ENCODE results near the gene CADPS.

Gene CADPS

DNA sequence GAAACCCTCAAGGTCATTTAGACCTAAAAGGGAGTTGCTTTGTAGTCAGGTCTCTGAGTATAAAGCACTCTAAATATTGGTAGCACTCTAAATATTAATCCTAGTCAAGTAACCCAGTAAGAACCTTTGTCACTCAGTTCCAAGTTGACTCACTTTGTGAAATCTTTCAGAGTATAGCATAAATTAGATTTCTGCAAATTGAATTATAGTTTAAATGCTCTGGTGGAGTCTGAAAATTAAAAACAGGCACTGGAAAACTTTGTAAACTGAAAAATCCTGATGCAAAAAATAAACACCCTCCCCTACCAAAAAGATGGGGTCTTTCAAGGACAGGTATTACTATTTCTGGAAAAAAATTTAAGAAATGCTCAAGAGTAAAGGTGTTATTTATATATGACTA, 305.6 kb downstream of the CADPS start:
- H3K4me2 ChIP-seq: no peak overlapping the region
- TF ChIP-seq, protein P1, sequence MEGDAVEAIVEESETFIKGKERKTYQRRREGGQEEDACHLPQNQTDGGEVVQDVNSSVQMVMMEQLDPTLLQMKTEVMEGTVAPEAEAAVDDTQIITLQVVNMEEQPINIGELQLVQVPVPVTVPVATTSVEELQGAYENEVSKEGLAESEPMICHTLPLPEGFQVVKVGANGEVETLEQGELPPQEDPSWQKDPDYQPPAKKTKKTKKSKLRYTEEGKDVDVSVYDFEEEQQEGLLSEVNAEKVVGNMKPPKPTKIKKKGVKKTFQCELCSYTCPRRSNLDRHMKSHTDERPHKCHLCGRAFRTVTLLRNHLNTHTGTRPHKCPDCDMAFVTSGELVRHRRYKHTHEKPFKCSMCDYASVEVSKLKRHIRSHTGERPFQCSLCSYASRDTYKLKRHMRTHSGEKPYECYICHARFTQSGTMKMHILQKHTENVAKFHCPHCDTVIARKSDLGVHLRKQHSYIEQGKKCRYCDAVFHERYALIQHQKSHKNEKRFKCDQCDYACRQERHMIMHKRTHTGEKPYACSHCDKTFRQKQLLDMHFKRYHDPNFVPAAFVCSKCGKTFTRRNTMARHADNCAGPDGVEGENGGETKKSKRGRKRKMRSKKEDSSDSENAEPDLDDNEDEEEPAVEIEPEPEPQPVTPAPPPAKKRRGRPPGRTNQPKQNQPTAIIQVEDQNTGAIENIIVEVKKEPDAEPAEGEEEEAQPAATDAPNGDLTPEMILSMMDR (conservative IDR thresholded peaks at IDR 0.05; ENCODE audit: low read depth, low read length): no peak
- no peaks in the 10 kb centered on the region for H3K79me2 ChIP-seq (ENCODE audit: insufficient read depth, low read depth)
- no peaks in the 10 kb centered on the region for H3K4me1 ChIP-seq (ENCODE audit: low read depth, poor library complexity, severe bottlenecking)
- no peaks in the 10 kb centered on the region for H3K27me3 ChIP-seq (ENCODE audit: insufficient read depth, low read depth)
- no peak overlapping the region for H3K9ac ChIP-seq
- H3K4me3 ChIP-seq (IDR thresholded peaks at IDR 0.05; ENCODE audit: insufficient read depth, low read depth, low read length): no peak overlapping the region
- no peaks in the 10 kb centered on the region for H3K36me3 ChIP-seq (ENCODE audit: insufficient read depth)
- no peak overlapping the region for H2AFZ ChIP-seq (ENCODE audit: low read depth)
- no peaks in the 10 kb centered on the region for H4K20me1 ChIP-seq (ENCODE audit: insufficient read depth)
- no peak overlapping the region for H3K27ac ChIP-seq

GRCh38 chr3:62567097-62568021, 307.9 kb downstream of the CADPS start:
- H2AFZ ChIP-seq (ENCODE audit: low read depth): no peak overlapping the region
- H3K4me2 ChIP-seq: no peak overlapping the region
- no peaks in the 10 kb centered on the region for H3K27me3 ChIP-seq (ENCODE audit: insufficient read depth, low read depth)
- H3K4me1 ChIP-seq (ENCODE audit: low read depth, poor library complexity, severe bottlenecking): no peaks in the 10 kb centered on the region
- no peaks in the 10 kb centered on the region for H3K79me2 ChIP-seq (ENCODE audit: insufficient read depth, low read depth)
- TF ChIP-seq, protein P1 (conservative IDR thresholded peaks at IDR 0.05; ENCODE audit: low read depth, low read length): no peak
- H3K36me3 ChIP-seq (ENCODE audit: insufficient read depth): no peaks in the 10 kb centered on the region
- H3K4me3 ChIP-seq (IDR thresholded peaks at IDR 0.05; ENCODE audit: insufficient read depth, low read depth, low read length): no peak overlapping the region
- no peak overlapping the region for H3K9ac ChIP-seq
- H4K20me1 ChIP-seq (ENCODE audit: insufficient read depth): no peaks in the 10 kb centered on the region
- no peak overlapping the region for H3K27ac ChIP-seq

DNA sequence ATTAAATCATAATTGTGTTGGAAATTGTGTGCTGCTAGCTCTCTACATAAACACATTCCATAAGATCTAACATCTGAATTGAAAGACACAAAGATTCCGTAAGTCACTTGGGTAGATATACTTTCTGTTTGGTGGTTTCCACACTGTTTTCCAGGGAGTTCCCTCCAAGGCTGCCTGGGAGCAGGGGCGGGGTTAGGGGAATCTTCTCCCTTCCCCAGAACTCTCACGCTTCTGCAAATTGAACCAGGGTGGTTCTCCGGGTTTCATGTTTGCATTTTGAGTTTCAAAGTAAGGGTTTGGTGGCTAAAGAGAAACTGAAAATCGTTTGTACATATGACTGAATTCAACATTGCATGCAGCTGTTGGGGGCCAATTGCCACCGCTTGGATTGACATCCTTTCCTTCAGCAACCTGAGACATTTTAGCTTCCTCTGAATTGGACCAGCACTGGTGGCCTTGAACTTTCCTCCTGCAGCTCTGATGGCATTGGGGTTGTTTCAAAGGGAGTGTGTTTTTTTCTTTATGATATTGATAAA, 309.1 kb downstream of the CADPS start:
- no peaks in the 10 kb centered on the region for H4K20me1 ChIP-seq (ENCODE audit: insufficient read depth)
- no peaks in the 10 kb centered on the region for H3K27me3 ChIP-seq (ENCODE audit: insufficient read depth, low read depth)
- no peak overlapping the region for H3K9ac ChIP-seq
- H3K79me2 ChIP-seq (ENCODE audit: insufficient read depth, low read depth): no peaks in the 10 kb centered on the region
- TF ChIP-seq, protein P1 (conservative IDR thresholded peaks at IDR 0.05; ENCODE audit: low read depth, low read length): no peak
- no peak overlapping the region for H2AFZ ChIP-seq (ENCODE audit: low read depth)
- H3K4me3 ChIP-seq (IDR thresholded peaks at IDR 0.05; ENCODE audit: insufficient read depth, low read depth, low read length): no peak overlapping the region
- no peak overlapping the region for H3K27ac ChIP-seq
- no peaks in the 10 kb centered on the region for H3K36me3 ChIP-seq (ENCODE audit: insufficient read depth)
- H3K4me1 ChIP-seq (ENCODE audit: low read depth, poor library complexity, severe bottlenecking): no peaks in the 10 kb centered on the region
- no peak overlapping the region for H3K4me2 ChIP-seq

GRCh38 chr3:62562596-62562995, 312.6 kb downstream of the CADPS start:
- Histone ChIP-seq H3K27ac (no peak overlapping the region), H2AFZ (ENCODE audit: low read depth) (no peak overlapping the region), H3K79me2 (ENCODE audit: insufficient read depth, low read depth) (no peaks in the 10 kb centered on the region), H3K4me3 (IDR thresholded peaks at IDR 0.05; ENCODE audit: insufficient read depth, low read depth, low read length) (no peak overlapping the region), H3K4me1 (ENCODE audit: low read depth, poor library complexity, severe bottlenecking) (no peaks in the 10 kb centered on the region), H4K20me1 (ENCODE audit: insufficient read depth) (no peaks in the 10 kb centered on the region), H3K4me2 (no peak overlapping the region), H3K9ac (no peak overlapping the region), H3K36me3 (ENCODE audit: insufficient read depth) (no peaks in the 10 kb centered on the region), H3K27me3 (ENCODE audit: insufficient read depth, low read depth) (no peaks in the 10 kb centered on the region)
- TF ChIP-seq, protein P1 (conservative IDR thresholded peaks at IDR 0.05; ENCODE audit: low read depth, low read length): no peak

All from KMS-11 (cell line).